GM12878 (cell line): ENCODE measurements around the gene SLC6A3. TPM values are rescaled to one million over a fixed set of nuclear protein-coding genes. Genes with fewer than 3 reads are reported as not detected.

Source experiments
- ATAC-seq: fragments of 200-7000 bp; cut with Tn5 transposase; 3 replicates; pipeline ENCODE4 v1.9.1; 2020; ENCODE audit warnings: mild to moderate bottlenecking, moderate library complexity
- BruUV-seq: library from RNA; stranded (reverse); fragments of 400-500 nt; replicated peaks from 2 replicates; lab custom pipeline; 2021; lab: Mats Ljungman, UMichigan
- CTCF ChIA-PET: fragments of 300-600 bp; sonication (Branson Sonifier 250); formaldehyde crosslinking; extraction: SDS; loops from one replicate; lab custom pipeline; 2021; ENCODE audit warnings: inconsistent platforms; lab: Yijun Ruan, JAX
- POLR2A ChIA-PET: fragments of 350-600 bp; formaldehyde crosslinking; extraction: SDS; loops from one replicate; lab custom pipeline; 2021; ENCODE audit warnings: inconsistent platforms; lab: Charles Lee
- RAD21 ChIA-PET: fragments of 300-600 bp; sonication (Branson Sonifier 250); formaldehyde crosslinking; loops from one replicate; lab custom pipeline; 2023; ENCODE audit warnings: antibody characterized with exemption; ENCODE audit not compliant: unreplicated experiment; lab: Charles Lee
- SMC1A ChIA-PET: fragments of 300-600 bp; sonication (Branson Sonifier 250); formaldehyde crosslinking; loops from one replicate; lab custom pipeline; 2023; ENCODE audit not compliant: unreplicated experiment, uncharacterized antibody; lab: Charles Lee
- DNase-seq: peaks from one replicate; pipeline ENCODE4 v3.0.0-alpha.2; 2011; ENCODE audit warnings: low read depth, low spot score
- FAIRE-seq: peaks from 3 replicates; lab custom pipeline; 2011; peaks lifted over from hg19 to GRCh38; lab: Jason Lieb, UNC
- H2AFZ ChIP-seq: 2 replicates; pipeline ENCODE4 v1.6.0; 2011; ENCODE audit warnings: low read depth, low read length, control low read depth; ENCODE audit not compliant: control insufficient read depth
- H3K27ac ChIP-seq: 2 replicates; pipeline ENCODE4 v1.5.1; 2011; ENCODE audit warnings: control low read depth; ENCODE audit not compliant: control insufficient read depth, insufficient read depth
- H3K27me3 ChIP-seq, 2 experiments: replicated peaks in 1 of 2; 2 replicates each; pipeline versions ENCODE4 v1.6.0 to v1.6.1; 2011; ENCODE audit warnings: low read length in 1 of 2; ENCODE audit not compliant: control insufficient read depth in 2 of 2, insufficient read depth in 2 of 2
- H3K36me3 ChIP-seq, 2 experiments: 2 replicates each; pipeline ENCODE4 v1.5.1; 2011; ENCODE audit warnings: low read length in 1 of 2; ENCODE audit not compliant: control insufficient read depth in 2 of 2, insufficient read depth in 2 of 2
- H3K4me1 ChIP-seq: 2 replicates; pipeline ENCODE4 v1.6.1; 2011; ENCODE audit warnings: mild to moderate bottlenecking, low read length, moderate library complexity, mixed read lengths; ENCODE audit not compliant: control insufficient read depth, insufficient read depth
- H3K4me2 ChIP-seq: 2 replicates; pipeline ENCODE4 v1.6.0; 2011; ENCODE audit warnings: control low read depth; ENCODE audit not compliant: control insufficient read depth, insufficient read depth
- H3K4me3 ChIP-seq: fragments of 200-600 bp; sonication (generic); 2 replicates; pipeline ENCODE4 v1.5.1; 2016
- H3K79me2 ChIP-seq: 2 replicates; pipeline ENCODE4 v1.6.0; 2011; ENCODE audit warnings: low read length; ENCODE audit not compliant: control insufficient read depth, insufficient read depth
- H3K9ac ChIP-seq: 2 replicates; pipeline ENCODE4 v1.8.0; 2011; ENCODE audit warnings: low read length, control low read depth, mixed read lengths; ENCODE audit not compliant: control insufficient read depth, insufficient read depth
- H3K9me3 ChIP-seq: replicated peaks from 3 replicates; pipeline ENCODE4 v1.5.1; 2011; ENCODE audit warnings: mild to moderate bottlenecking, low read length; ENCODE audit not compliant: control insufficient read depth, insufficient read depth
- H4K20me1 ChIP-seq: 2 replicates; pipeline ENCODE4 v1.6.0; 2011; ENCODE audit not compliant: control insufficient read depth, insufficient read depth
- BCLAF1 ChIP-seq: fragments of 450-650 bp; IDR thresholded peaks from 2 replicates; pipeline ENCODE4 v1.6.1; 2017; ENCODE audit warnings: antibody characterized with exemption, mild to moderate bottlenecking, moderate library complexity
- CREM ChIP-seq: IDR thresholded peaks from 2 replicates; pipeline ENCODE4 v1.6.1; 2014; ENCODE audit warnings: antibody characterized with exemption, low read depth
- DPF2 ChIP-seq: fragments of 450-650 bp; IDR thresholded peaks from 2 replicates; pipeline ENCODE4 v1.6.1; 2017; ENCODE audit warnings: mild to moderate bottlenecking
- GATAD2B ChIP-seq: fragments of 450-650 bp; conservative IDR thresholded peaks from 2 replicates; pipeline ENCODE4 v1.6.1; 2017; ENCODE audit warnings: low read depth, mild to moderate bottlenecking, moderate library complexity
- HDGF ChIP-seq: fragments of 450-650 bp; IDR thresholded peaks from 2 replicates; pipeline ENCODE4 v1.6.1; 2016; ENCODE audit warnings: antibody characterized with exemption
- IKZF1 ChIP-seq: fragments of 450-650 bp; conservative IDR thresholded peaks from 2 replicates; pipeline ENCODE4 v1.6.1; 2017; ENCODE audit warnings: antibody characterized with exemption, mild to moderate bottlenecking
- LARP7 ChIP-seq: fragments of 450-650 bp; IDR thresholded peaks from 2 replicates; pipeline ENCODE4 v1.6.1; 2017; ENCODE audit warnings: mild to moderate bottlenecking
- PAX5 ChIP-seq: IDR thresholded peaks from 2 replicates; pipeline ENCODE4 v1.6.1; 2011; ENCODE audit warnings: low read depth, low read length, borderline replicate concordance
- POLR2A ChIP-seq: IDR thresholded peaks from 2 replicates; pipeline ENCODE4 v1.6.1; 2011; ENCODE audit warnings: low read depth, mild to moderate bottlenecking, low read length
- POLR2AphosphoS5 ChIP-seq: IDR thresholded peaks from 2 replicates; pipeline ENCODE4 v1.6.1; 2011; ENCODE audit warnings: mild to moderate bottlenecking, low read length, inconsistent platforms
- POU2F2 ChIP-seq: IDR thresholded peaks from 3 replicates; pipeline ENCODE4 v1.6.1; 2011; ENCODE audit warnings: low read depth, mild to moderate bottlenecking, low read length, borderline replicate concordance
- RCOR1 ChIP-seq: conservative IDR thresholded peaks from 2 replicates; pipeline ENCODE4 v1.6.1; 2012; ENCODE audit warnings: low read depth, low read length, improper control_type of control experiment
- SMAD1 ChIP-seq: fragments of 450-650 bp; IDR thresholded peaks from 2 replicates; pipeline ENCODE4 v1.6.1; 2018; ENCODE audit warnings: mild to moderate bottlenecking, low read depth; ENCODE audit not compliant: partially characterized antibody
- SRF ChIP-seq, 2 experiments: IDR thresholded peaks; 2 replicates each; pipeline ENCODE4 v1.6.1; 2011; ENCODE audit warnings: low read depth in 2 of 2, low read length in 2 of 2, mild to moderate bottlenecking in 1 of 2, moderate library complexity in 1 of 2
- TAF1 ChIP-seq: IDR thresholded peaks from 2 replicates; pipeline ENCODE4 v1.6.1; 2011; ENCODE audit warnings: mild to moderate bottlenecking, low read depth, low read length, borderline replicate concordance
- TARDBP ChIP-seq: IDR thresholded peaks from 2 replicates; pipeline ENCODE4 v1.6.1; 2016; ENCODE audit warnings: borderline replicate concordance
- WGBS: methylation state at CpG from one replicate; pipeline ENCODE4 v1.1.6; 2016; ENCODE audit warnings: low lambda C conversion rate; ENCODE audit not compliant: insufficient replicate concordance, insufficient coverage; ENCODE audit errors: missing lambda C conversion rate; 5-methylcytosine and 5-hydroxymethylcytosine counted together
- in situ Hi-C: fragments of 300-500 bp; cut with MboI; formaldehyde crosslinking; loops from 9 replicates; pipeline ENCODE4 v1.14.3; 2018; ENCODE audit warnings: mixed read lengths
- intact Hi-C: fragments of 100-400 bp; cut with micrococcal nuclease; formaldehyde crosslinking; loops from one replicate; pipeline ENCODE4 v1.14.2; 2022; ENCODE audit not compliant: unreplicated experiment
- polyA plus RNA-seq, 11 experiments: library from polyadenylated mRNA; depleted of rRNA in 4 of 11; unstranded in 6 of 11; stranded (reverse) in 5 of 11; fragments of >200 nt; fragmentation: Nextera tagmentation in 4 of 11; fragmentation: Illumina TruSeq in 1 of 11; extraction: Ambion mirVana in 4 of 11; extraction: Trizol in 1 of 11; gene quantifications; 1 replicate in 1 of 11; 2 replicates in 10 of 11; pipeline versions ENCODE4 v1.2.1 to v1.2.3, GENCODE V29; 2011 to 2016; ENCODE audit warnings: inconsistent platforms in 2 of 11, missing spikeins in 2 of 11, low read depth in 1 of 11
- total RNA-seq, 4 experiments: library from RNA; depleted of rRNA in 3 of 4; stranded (reverse); fragments of >200 nt in 3 of 4; fragmentation: Illumina TruSeq in 1 of 4; extraction: Trizol in 1 of 4; gene quantifications; 2 replicates each; pipeline versions ENCODE4 v1.2.1 to v1.2.3, GENCODE V29; 2013 to 2021
- TF ChIP-seq, protein P1 (sequence below): fragments of 450-650 bp; IDR thresholded peaks from 2 replicates; pipeline ENCODE4 v1.6.1; 2017; ENCODE audit warnings: mild to moderate bottlenecking, moderate library complexity

The SLC6A3 gene
- total and polyA plus RNA-seq, 10 of the 15 experiments (the other 5 are each of a cell fraction or from before 2014, with no cell fraction given), result 0.01 TPM; not detected in 9

DNA sequence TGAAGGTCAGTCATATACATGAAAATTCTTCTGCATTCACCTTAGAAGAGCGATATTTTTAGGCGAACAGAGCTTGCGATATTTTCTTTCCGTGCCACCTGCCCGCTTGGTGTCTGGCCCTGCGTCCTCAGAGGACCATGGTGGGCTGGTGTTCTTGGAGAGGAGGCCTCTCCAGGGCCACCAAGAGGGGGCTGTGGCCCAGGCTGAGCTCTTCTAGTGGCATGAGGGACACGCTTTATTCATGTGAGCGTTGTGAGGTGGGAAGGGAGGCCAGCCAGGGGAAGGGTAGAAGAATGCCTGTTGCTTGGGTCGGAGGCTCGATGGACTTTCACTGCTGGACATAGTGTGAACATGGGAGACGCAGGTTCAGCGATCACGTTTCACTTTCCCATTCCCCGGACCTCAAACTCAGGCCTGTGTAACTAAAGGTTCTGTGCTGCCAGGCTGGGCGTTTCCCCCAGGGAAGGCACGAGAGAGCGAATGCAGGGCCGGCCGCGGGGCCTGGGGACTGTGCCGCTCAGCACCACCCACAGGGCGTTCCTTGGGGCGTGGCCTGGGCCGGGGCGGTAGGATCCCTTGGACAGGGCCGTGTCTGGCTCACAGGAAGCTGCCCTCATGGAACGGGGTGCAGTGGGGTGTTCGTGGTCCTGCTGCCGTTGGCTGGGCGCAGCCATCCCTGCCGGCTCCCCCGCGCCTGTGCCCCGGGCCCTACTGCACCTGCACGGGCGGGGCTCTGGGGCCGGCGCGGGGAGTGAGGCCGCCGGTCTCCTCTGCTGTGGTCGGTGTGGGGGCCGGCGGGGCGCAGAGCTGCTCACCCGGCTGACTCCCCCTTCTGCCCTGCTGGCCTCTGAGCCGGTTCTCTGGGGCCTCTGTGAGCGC lies 59.6 kb downstream of the SLC6A3 start:
- no peaks in the 10 kb centered on the region for H3K79me2 ChIP-seq
- intact Hi-C loops (no loop called here), in situ Hi-C loops (no loop called here)
- RAD21 ChIA-PET, result no interaction called here
- 13% methylated on average over 47 of the region's 48 CpGs for WGBS
- H3K27ac ChIP-seq, result no peak overlapping the region
- no peaks in the 10 kb centered on the region for H3K36me3 ChIP-seq
- ATAC-seq, result peak; percentile 98
- CTCF ChIA-PET, result interaction anchor here (0.6 kb wide), 1 partner anchor 18 kb away, joined by 3 read pairs; no protein-coding TSS in a partner anchor
- no peaks in the 10 kb centered on the region for H4K20me1 ChIP-seq
- no peaks in the 10 kb centered on the region; the same call in 2 of the 3 replicates for H3K9me3 ChIP-seq
- BruUV-seq, result no TSS peak
- H3K27me3 ChIP-seq, result peaks cover 0 to under 1% of the 10 kb centered on the region in 2 experiments; a peak in 2 of 4 replicates
- peak overlapping the region; percentile 39; the same call in 1 of the 2 replicates for H3K9ac ChIP-seq
- peaks cover 8% of the 10 kb centered on the region for H3K4me1 ChIP-seq
- peak overlapping the region; percentile 93 for H3K4me2 ChIP-seq
- SMC1A ChIA-PET, result no interaction called here
- POLR2A ChIA-PET, result no interaction called here
- no peak for DNase-seq
- H2AFZ ChIP-seq, result peak overlapping the region; percentile 70
- FAIRE-seq, result peak; percentile 94
- H3K4me3 ChIP-seq, result peak overlapping the region; percentile 67
- TF ChIP-seq GATAD2B (0 out of 2 replicates have a peak, but pooled peaks have one; percentile 61), POU2F2 (no peak), RCOR1 (no peak), POLR2AphosphoS5 (peak; percentile 45; the same call in 1 of the 2 replicates), DPF2 (0 out of 2 replicates have a peak, but pooled peaks have one; percentile 15), TARDBP (no peak), CREM (no peak), IKZF1 (0 out of 2 replicates have a peak, but pooled peaks have one; percentile 39), TAF1 (no peak), PAX5 (0 out of 2 replicates have a peak, but pooled peaks have one; percentile 26), POLR2A (peak; percentile 83), BCLAF1 (no peak), SMAD1 (no peak), HDGF (no peak), SRF (IDR thresholded peaks at IDR 0.05; ENCODE audit: low read depth in 2 of 2, low read length in 2 of 2) (0 out of 4 replicates have a peak, but pooled peaks of 1 of the 2 experiments have one; percentile 11), LARP7 (0 out of 2 replicates have a peak, but pooled peaks have one; percentile 43)
- TF ChIP-seq, protein P1, sequence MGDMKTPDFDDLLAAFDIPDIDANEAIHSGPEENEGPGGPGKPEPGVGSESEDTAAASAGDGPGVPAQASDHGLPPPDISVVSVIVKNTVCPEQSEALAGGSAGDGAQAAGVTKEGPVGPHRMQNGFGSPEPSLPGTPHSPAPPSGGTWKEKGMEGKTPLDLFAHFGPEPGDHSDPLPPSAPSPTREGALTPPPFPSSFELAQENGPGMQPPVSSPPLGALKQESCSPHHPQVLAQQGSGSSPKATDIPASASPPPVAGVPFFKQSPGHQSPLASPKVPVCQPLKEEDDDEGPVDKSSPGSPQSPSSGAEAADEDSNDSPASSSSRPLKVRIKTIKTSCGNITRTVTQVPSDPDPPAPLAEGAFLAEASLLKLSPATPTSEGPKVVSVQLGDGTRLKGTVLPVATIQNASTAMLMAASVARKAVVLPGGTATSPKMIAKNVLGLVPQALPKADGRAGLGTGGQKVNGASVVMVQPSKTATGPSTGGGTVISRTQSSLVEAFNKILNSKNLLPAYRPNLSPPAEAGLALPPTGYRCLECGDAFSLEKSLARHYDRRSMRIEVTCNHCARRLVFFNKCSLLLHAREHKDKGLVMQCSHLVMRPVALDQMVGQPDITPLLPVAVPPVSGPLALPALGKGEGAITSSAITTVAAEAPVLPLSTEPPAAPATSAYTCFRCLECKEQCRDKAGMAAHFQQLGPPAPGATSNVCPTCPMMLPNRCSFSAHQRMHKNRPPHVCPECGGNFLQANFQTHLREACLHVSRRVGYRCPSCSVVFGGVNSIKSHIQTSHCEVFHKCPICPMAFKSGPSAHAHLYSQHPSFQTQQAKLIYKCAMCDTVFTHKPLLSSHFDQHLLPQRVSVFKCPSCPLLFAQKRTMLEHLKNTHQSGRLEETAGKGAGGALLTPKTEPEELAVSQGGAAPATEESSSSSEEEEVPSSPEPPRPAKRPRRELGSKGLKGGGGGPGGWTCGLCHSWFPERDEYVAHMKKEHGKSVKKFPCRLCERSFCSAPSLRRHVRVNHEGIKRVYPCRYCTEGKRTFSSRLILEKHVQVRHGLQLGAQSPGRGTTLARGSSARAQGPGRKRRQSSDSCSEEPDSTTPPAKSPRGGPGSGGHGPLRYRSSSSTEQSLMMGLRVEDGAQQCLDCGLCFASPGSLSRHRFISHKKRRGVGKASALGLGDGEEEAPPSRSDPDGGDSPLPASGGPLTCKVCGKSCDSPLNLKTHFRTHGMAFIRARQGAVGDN, result no peak
